ENCODE measurements around the gene LYPD3.

LYPD3 gene

DNA sequence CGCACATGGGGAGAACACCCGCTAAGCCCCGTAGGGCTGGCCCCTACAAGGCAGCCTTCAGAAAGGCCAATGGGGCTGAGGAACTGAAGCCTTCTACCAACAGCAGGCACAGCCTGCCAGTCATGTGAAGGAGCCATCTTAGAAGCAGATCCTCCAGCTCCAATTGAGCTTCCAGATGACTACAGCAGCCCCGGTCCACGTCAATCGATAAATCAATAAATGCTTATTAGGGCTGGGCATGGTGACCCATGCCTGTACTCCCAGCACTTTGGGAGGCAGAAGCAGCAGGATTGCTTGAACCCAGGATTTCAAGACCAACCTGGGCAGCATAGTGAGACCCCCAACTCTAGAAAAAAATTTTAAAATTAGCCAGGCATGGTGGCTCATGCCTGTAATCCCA is 27.7 kb downstream of the LYPD3 start:
- TF ChIP-seq POLR2AphosphoS5 (IDR thresholded peaks at IDR 0.05; ENCODE audit: low read depth, low read length): no peak
- TF ChIP-seq SIN3A (IDR thresholded peaks at IDR 0.05; ENCODE audit: borderline replicate concordance, insufficient read depth, low read length): no peak
- TF ChIP-seq TAF1 (IDR thresholded peaks at IDR 0.05; ENCODE audit: borderline replicate concordance, insufficient read depth, low read length): no peak

DNA sequence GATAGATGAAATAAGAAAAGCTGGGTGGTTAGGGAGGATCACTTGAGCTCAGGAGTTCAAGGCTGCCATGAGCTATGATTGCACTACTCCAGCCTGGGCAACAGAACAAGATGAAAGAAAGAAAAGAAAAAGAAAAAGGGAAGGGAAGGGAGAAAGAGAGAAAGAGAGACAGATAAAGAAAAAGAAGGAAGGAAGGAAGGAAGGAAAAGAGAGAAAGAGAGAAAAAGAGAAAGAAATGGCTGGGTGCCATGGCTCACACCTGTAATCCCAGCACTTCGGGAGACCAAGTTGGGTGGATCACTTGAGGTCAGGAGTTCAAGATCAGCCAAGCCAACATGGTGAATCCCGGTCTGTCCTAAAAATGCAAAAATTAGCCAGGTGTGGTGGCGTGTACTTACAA is 29.6 kb downstream of the LYPD3 start:
- no peak for TF ChIP-seq TAF1 (IDR thresholded peaks at IDR 0.05; ENCODE audit: borderline replicate concordance, insufficient read depth, low read length)
- TF ChIP-seq, protein P1, sequence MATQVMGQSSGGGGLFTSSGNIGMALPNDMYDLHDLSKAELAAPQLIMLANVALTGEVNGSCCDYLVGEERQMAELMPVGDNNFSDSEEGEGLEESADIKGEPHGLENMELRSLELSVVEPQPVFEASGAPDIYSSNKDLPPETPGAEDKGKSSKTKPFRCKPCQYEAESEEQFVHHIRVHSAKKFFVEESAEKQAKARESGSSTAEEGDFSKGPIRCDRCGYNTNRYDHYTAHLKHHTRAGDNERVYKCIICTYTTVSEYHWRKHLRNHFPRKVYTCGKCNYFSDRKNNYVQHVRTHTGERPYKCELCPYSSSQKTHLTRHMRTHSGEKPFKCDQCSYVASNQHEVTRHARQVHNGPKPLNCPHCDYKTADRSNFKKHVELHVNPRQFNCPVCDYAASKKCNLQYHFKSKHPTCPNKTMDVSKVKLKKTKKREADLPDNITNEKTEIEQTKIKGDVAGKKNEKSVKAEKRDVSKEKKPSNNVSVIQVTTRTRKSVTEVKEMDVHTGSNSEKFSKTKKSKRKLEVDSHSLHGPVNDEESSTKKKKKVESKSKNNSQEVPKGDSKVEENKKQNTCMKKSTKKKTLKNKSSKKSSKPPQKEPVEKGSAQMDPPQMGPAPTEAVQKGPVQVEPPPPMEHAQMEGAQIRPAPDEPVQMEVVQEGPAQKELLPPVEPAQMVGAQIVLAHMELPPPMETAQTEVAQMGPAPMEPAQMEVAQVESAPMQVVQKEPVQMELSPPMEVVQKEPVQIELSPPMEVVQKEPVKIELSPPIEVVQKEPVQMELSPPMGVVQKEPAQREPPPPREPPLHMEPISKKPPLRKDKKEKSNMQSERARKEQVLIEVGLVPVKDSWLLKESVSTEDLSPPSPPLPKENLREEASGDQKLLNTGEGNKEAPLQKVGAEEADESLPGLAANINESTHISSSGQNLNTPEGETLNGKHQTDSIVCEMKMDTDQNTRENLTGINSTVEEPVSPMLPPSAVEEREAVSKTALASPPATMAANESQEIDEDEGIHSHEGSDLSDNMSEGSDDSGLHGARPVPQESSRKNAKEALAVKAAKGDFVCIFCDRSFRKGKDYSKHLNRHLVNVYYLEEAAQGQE (IDR thresholded peaks at IDR 0.05; ENCODE audit: insufficient read depth in 1 of 2, low read depth in 2 of 2, low read length in 2 of 2): no peak
- no peak for TF ChIP-seq FOXP2 (optimal IDR thresholded peaks at IDR 0.05; ENCODE audit: borderline replicate concordance, extremely low read depth, extremely low read length, insufficient read depth)
- TF ChIP-seq SIN3A (IDR thresholded peaks at IDR 0.05; ENCODE audit: borderline replicate concordance, insufficient read depth, low read length): no peak
- no peak for TF ChIP-seq POLR2AphosphoS5 (IDR thresholded peaks at IDR 0.05; ENCODE audit: low read depth, low read length)

DNA sequence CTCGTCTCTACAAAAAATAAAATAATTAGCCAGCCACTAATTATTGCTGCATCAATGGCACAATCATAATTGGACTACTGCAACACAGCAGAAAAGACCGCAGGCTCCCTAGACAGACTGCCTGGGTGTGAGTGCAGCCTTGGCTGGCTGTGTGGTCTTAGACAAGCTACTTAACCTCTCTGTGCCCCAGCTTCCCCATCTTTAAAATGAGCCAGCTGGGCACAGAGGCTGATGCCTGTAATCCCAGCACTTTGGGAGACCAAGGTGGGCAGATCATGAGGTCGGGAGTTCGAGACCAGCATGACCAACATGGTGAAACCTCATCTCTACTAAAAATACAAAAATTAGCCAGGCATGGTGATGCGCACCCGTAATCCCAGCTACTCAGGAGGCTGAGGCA is 31.7 kb downstream of the LYPD3 start:
- TF ChIP-seq SIN3A (IDR thresholded peaks at IDR 0.05; ENCODE audit: borderline replicate concordance, insufficient read depth, low read length): no peak
- TF ChIP-seq TAF1 (IDR thresholded peaks at IDR 0.05; ENCODE audit: borderline replicate concordance, insufficient read depth, low read length): no peak
- TF ChIP-seq FOXP2 (optimal IDR thresholded peaks at IDR 0.05; ENCODE audit: borderline replicate concordance, extremely low read depth, extremely low read length, insufficient read depth): no peak
- TF ChIP-seq, protein P1 (IDR thresholded peaks at IDR 0.05; ENCODE audit: insufficient read depth in 1 of 2, low read depth in 2 of 2, low read length in 2 of 2): no peak
- no peak for TF ChIP-seq POLR2AphosphoS5 (IDR thresholded peaks at IDR 0.05; ENCODE audit: low read depth, low read length)

DNA sequence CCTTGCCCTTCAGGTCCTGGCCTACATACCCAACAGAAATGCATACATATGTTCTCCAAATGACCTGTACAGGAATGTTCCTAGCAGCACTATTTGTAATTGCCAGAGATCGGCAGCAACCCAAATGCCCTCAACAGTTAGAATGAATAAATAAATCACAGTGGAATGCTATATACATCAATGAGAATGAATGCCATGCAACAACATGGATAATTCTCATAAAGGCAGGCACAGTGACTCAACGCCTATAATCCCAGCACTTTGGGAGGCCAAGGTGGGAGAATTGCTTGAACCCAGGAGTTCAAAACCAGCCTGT is 32.1 kb downstream of the LYPD3 start:
- TF ChIP-seq TAF1 (IDR thresholded peaks at IDR 0.05; ENCODE audit: borderline replicate concordance, insufficient read depth, low read length): no peak
- no peak for TF ChIP-seq POLR2AphosphoS5 (IDR thresholded peaks at IDR 0.05; ENCODE audit: low read depth, low read length)
- no peak for TF ChIP-seq FOXP2 (optimal IDR thresholded peaks at IDR 0.05; ENCODE audit: borderline replicate concordance, extremely low read depth, extremely low read length, insufficient read depth)
- TF ChIP-seq, protein P1 (IDR thresholded peaks at IDR 0.05; ENCODE audit: insufficient read depth in 1 of 2, low read depth in 2 of 2, low read length in 2 of 2): no peak
- TF ChIP-seq SIN3A (IDR thresholded peaks at IDR 0.05; ENCODE audit: borderline replicate concordance, insufficient read depth, low read length): no peak

DNA sequence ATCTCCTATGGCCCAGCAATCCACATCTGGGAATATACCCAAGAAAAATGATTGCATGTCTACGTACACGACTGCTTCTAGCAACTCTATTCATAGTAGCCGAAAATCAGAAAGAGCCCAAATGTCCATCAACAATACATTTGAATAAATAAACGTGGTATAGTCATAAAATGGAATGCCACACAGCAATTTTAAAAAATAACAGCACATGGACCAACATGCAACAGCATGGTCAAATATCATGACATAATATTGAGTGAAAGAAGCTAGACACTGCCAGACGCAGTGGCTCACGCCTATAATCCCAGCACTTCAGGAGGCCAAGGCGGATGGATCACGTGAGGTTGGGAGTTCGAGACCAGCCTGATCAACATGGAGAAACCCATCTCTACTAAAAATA is 34.4 kb downstream of the LYPD3 start:
- TF ChIP-seq FOXP2 (optimal IDR thresholded peaks at IDR 0.05; ENCODE audit: borderline replicate concordance, extremely low read depth, extremely low read length, insufficient read depth) (no peak), SIN3A (IDR thresholded peaks at IDR 0.05; ENCODE audit: borderline replicate concordance, insufficient read depth, low read length) (no peak), TAF1 (IDR thresholded peaks at IDR 0.05; ENCODE audit: borderline replicate concordance, insufficient read depth, low read length) (no peak)
- TF ChIP-seq, protein P1 (IDR thresholded peaks at IDR 0.05; ENCODE audit: insufficient read depth in 1 of 2, low read depth in 2 of 2, low read length in 2 of 2): no peak

All from PFSK-1 (cell line).